ENCODE data around the gene CPNE4.
A peak's percentile ranks its signal among the peaks of the same experiment; 100 is the strongest.

The CPNE4 gene

DNA sequence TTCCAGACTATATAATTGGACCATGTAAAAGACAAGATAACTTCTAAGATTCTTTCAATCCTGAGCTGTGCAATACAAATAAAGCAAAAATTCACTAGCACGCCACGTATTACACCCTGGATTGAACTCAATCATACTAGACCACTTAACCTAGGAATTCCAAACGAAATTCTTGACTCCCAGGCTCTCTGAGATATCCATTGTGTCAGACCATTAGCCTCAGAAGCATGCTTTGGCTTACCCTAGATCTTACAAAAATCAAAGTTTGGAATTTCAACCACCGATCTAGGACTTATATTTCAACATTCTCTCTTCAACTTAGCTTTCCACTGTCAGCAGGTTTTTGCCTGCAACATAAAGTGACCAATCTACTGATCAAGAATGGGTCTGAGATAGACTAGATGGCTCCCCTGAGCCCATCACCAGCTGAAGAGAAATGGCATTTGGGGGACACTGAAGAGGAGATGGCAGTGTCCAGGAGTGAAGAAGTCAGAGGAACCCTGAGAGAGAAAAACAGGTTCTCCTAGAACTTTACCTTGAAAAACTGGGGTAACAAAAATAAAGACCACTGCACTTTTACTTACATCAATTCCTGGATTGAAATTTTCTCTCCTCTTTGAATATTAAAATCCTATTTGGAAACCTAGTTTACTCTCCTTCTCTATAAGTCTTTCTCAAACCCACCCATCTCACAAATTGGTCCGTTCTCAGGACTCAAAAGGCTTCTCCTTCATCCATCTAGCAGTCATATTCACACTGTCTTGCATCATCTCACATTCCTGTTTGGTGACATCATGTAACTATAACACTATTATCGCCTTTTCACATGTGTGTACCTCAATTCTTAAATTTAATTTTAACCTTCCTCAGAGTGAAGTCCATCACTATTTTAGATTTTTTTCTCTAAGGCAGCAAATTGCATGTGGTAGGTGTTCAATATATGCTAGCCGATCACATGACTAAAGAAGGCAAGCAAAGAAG lies 18.5 kb downstream of the CPNE4 start:
- TF ChIP-seq, protein P1, sequence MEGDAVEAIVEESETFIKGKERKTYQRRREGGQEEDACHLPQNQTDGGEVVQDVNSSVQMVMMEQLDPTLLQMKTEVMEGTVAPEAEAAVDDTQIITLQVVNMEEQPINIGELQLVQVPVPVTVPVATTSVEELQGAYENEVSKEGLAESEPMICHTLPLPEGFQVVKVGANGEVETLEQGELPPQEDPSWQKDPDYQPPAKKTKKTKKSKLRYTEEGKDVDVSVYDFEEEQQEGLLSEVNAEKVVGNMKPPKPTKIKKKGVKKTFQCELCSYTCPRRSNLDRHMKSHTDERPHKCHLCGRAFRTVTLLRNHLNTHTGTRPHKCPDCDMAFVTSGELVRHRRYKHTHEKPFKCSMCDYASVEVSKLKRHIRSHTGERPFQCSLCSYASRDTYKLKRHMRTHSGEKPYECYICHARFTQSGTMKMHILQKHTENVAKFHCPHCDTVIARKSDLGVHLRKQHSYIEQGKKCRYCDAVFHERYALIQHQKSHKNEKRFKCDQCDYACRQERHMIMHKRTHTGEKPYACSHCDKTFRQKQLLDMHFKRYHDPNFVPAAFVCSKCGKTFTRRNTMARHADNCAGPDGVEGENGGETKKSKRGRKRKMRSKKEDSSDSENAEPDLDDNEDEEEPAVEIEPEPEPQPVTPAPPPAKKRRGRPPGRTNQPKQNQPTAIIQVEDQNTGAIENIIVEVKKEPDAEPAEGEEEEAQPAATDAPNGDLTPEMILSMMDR (IDR thresholded peaks at IDR 0.05; ENCODE audit: unreplicated experiment in 3 of 3): no peak
- H3K36me3 Mint-ChIP-seq (ENCODE audit: low read depth): no peaks in the 10 kb centered on the region
- no peak overlapping the region for H3K4me3 Mint-ChIP-seq
- H3K27me3 Mint-ChIP-seq (ENCODE audit: low read depth): peaks cover 8% of the 10 kb centered on the region
- H3K4me1 Mint-ChIP-seq: no peaks in the 10 kb centered on the region
- no peaks in the 10 kb centered on the region for H3K9me3 Mint-ChIP-seq
- no peak overlapping the region for H3K27ac Mint-ChIP-seq

- no peaks in the 10 kb centered on the region for H3K36me3 Mint-ChIP-seq (ENCODE audit: low read depth)
- H3K4me3 Mint-ChIP-seq: peak overlapping the region in 1 of 3 experiments; percentile 46
- no peaks in the 10 kb centered on the region for H3K4me1 Mint-ChIP-seq
- TF ChIP-seq, protein P1 (IDR thresholded peaks at IDR 0.05; ENCODE audit: unreplicated experiment in 3 of 3): no peak
- no peaks in the 10 kb centered on the region for H3K9me3 Mint-ChIP-seq
- no peaks in the 10 kb centered on the region for H3K27me3 Mint-ChIP-seq (ENCODE audit: low read depth)
- no peak overlapping the region for H3K27ac Mint-ChIP-seq
Observed at GRCh38 chr3:132014105-132014504, 20.7 kb downstream of the CPNE4 start.

GRCh38 chr3:132009241-132009640 lies 25.6 kb downstream of the CPNE4 start:
- H3K4me3 Mint-ChIP-seq: no peak overlapping the region
- TF ChIP-seq, protein P1 (IDR thresholded peaks at IDR 0.05; ENCODE audit: unreplicated experiment in 3 of 3): no peak
- H3K27me3 Mint-ChIP-seq (ENCODE audit: low read depth): no peaks in the 10 kb centered on the region
- no peaks in the 10 kb centered on the region for H3K4me1 Mint-ChIP-seq
- no peaks in the 10 kb centered on the region for H3K36me3 Mint-ChIP-seq (ENCODE audit: low read depth)
- no peaks in the 10 kb centered on the region for H3K9me3 Mint-ChIP-seq
- H3K27ac Mint-ChIP-seq: no peak overlapping the region

DNA sequence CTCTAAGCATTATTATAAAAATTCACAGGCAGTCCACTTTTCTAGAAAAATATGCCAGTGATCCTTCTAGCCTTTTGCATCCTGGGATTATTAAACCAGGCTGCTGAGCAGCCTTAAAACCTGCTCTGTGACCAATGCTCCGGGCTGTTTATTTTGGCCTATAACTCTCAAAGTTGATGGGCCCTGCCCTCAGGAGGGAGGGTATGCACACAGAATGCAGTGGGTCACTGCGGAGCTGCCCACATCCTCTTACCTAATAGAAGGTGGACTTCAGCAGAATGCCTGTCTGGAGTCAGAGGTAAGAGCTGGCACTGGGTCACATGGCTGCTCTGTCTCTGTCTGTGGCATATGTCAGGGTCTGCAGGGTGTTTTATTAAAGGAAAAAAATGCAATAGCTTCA lies 26.0 kb downstream of the CPNE4 start:
- H3K9me3 Mint-ChIP-seq: no peaks in the 10 kb centered on the region

DNA sequence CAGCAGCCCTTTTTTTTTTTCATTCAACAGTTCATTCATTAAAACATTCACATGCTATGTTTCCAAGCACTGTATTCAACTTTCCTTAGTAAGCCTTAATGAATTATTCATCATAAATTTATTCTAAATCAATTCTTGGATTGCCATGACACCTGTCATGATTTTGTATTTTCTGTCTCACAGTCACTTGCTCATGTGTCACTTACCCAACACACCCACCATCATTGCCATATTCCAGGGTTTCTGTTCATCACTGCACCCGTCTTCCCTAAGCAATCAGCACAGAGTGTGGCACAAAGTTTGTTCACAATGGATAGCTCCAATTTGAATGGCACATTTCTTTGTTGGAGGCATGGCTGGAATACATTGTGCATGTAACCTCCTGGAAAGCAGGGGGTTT lies 27.2 kb downstream of the CPNE4 start:
- Mint-ChIP-seq H3K27me3 (ENCODE audit: low read depth) (no peaks in the 10 kb centered on the region), H3K9me3 (no peaks in the 10 kb centered on the region), H3K4me3 (no peak overlapping the region), H3K36me3 (ENCODE audit: low read depth) (no peaks in the 10 kb centered on the region), H3K27ac (no peak overlapping the region), H3K4me1 (no peaks in the 10 kb centered on the region)
- TF ChIP-seq, protein P1 (IDR thresholded peaks at IDR 0.05; ENCODE audit: unreplicated experiment in 3 of 3): no peak

More for the DNA sequence above, 26.0 kb downstream of the CPNE4 start:
- H3K27me3 Mint-ChIP-seq (ENCODE audit: low read depth): no peaks in the 10 kb centered on the region
- TF ChIP-seq, protein P1 (IDR thresholded peaks at IDR 0.05; ENCODE audit: unreplicated experiment in 3 of 3): no peak
- H3K27ac Mint-ChIP-seq: no peak overlapping the region
- no peaks in the 10 kb centered on the region for H3K4me1 Mint-ChIP-seq
- H3K36me3 Mint-ChIP-seq (ENCODE audit: low read depth): no peaks in the 10 kb centered on the region
- no peak overlapping the region for H3K4me3 Mint-ChIP-seq

All from nephron (organoid).